Measurements from ENCODE around the gene NCOR2. TPM values are rescaled to one million over a fixed set of nuclear protein-coding genes. Genes with fewer than 3 reads are reported as not detected.
"Not testable (repeated sequence)": the region's sequence is repeated elsewhere in the genome, so short reads cannot be mapped to it uniquely, and the experiment has no call there.

Gene NCOR2
- total RNA-seq, 2 donors from 2014 or later: 185 to 207 TPM

DNA sequence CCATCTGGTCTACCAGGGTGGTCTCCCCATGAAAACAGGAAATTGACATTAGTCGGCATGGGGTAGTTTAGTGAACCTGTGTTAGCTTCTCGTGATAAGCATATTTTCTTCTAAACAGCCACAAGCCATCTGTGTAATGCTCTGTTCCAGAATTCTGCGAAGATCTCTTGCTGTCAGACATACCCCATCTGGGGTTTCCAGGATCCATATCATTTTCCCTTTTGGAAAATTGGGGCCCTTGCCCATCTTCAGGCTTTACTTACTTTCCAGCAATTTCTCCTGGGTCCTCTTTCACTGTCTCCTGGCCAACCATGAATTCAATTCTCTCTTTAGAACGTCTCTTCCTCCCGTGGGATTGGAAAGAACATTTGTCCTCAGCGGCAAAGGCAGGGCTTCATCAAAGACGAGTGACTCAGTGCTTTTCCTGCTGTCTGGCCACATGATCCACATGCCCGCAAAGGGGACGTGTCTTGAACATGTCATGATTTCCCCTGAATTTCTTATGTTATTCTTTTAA lies 21.4 kb upstream of the NCOR2 start:
- Mint-ChIP-seq H3K4me3 (no peak overlapping the region), H3K4me1 (no peaks in the 10 kb centered on the region), H3K27me3 (ENCODE audit: insufficient read depth) (no peaks in the 10 kb centered on the region), H3K27ac (no peak overlapping the region), H3K36me3 (ENCODE audit: low read depth) (no peaks in the 10 kb centered on the region), H3K9me3 (peaks cover 8% of the 10 kb centered on the region)
- Histone ChIP-seq H3K27me3 (ENCODE audit: control insufficient read depth, insufficient read depth, low read length, poor library complexity, severe bottlenecking) (no peaks in the 10 kb centered on the region), H3K36me3 (ENCODE audit: control insufficient read depth, insufficient read depth, low read length) (no peaks in the 10 kb centered on the region), H3K9ac (ENCODE audit: extremely low read depth, low read length, poor library complexity, severe bottlenecking) (no peak overlapping the region), H3K4me1 (ENCODE audit: control insufficient read depth, insufficient read depth, low read length) (no peaks in the 10 kb centered on the region), H3K4me3 (ENCODE audit: low read length) (no peak overlapping the region), H3K27ac (ENCODE audit: low read depth, low read length) (no peak overlapping the region), H3K9me3 (ENCODE audit: control insufficient read depth, low read length) (no peaks in the 10 kb centered on the region)
- DNase-seq: no peak
- WGBS, 2 experiments (ENCODE audit: insufficient coverage in 1 of 2, insufficient read length in 1 of 2): 78 to 84% methylated on average over 8 to 9 of the region's 9 CpGs
- no peak for TF ChIP-seq CTCF (conservative IDR thresholded peaks at IDR 0.05)

DNA sequence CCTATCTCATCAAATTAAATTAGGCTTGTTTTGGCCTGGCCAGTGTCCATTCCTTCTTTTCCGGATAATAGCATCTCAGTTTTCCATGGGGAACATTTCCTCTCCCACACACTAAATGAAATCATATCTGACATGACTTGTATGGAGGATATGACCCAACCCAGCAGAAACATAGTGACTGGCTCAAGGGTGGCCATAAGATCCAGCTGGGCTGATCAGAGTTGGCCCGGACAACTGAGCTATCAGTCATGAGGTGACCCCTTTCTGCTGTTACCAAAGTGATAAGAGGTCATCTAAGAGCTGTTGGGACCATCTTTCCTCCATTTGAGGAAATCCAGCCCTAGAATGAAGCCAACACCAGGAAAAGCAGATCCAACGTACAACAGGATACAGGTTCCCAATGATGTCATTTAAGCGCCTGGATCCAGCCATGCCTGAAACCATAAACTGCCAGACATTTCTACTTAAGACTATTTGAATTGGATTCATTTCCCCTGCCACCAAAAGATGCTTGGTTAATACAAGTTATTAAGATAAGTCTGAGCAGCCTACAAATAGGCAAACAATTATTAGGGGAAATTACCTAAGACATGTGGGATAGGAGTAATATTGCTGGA lies 20.7 kb upstream of the NCOR2 start:
- no peaks in the 10 kb centered on the region for H3K36me3 Mint-ChIP-seq (ENCODE audit: low read depth)
- H3K27me3 Mint-ChIP-seq (ENCODE audit: insufficient read depth): no peaks in the 10 kb centered on the region
- H3K27ac ChIP-seq (ENCODE audit: low read depth, low read length): no peak overlapping the region

GRCh38 chr12:124586756-124587155 lies 19.3 kb upstream of the NCOR2 start:
- Histone ChIP-seq H3K4me3 (ENCODE audit: low read length) (no peak overlapping the region), H3K9me3 (ENCODE audit: control insufficient read depth, low read length) (no peaks in the 10 kb centered on the region), H3K9ac (ENCODE audit: extremely low read depth, low read length, poor library complexity, severe bottlenecking) (no peak overlapping the region), H3K27ac (ENCODE audit: low read depth, low read length) (no peak overlapping the region), H3K4me1 (ENCODE audit: control insufficient read depth, insufficient read depth, low read length) (no peaks in the 10 kb centered on the region), H3K36me3 (ENCODE audit: control insufficient read depth, insufficient read depth, low read length) (no peaks in the 10 kb centered on the region), H3K27me3 (ENCODE audit: control insufficient read depth, insufficient read depth, low read length, poor library complexity, severe bottlenecking) (no peaks in the 10 kb centered on the region)
- WGBS, 2 experiments (ENCODE audit: insufficient coverage in 1 of 2, insufficient read length in 1 of 2): 82 to 96% methylated on average over 10 to 11 of the region's 11 CpGs
- Mint-ChIP-seq H3K4me1 (no peaks in the 10 kb centered on the region), H3K27ac (no peak overlapping the region), H3K9me3 (peaks cover 6% of the 10 kb centered on the region), H3K36me3 (ENCODE audit: low read depth) (no peaks in the 10 kb centered on the region), H3K4me3 (no peak overlapping the region), H3K27me3 (ENCODE audit: insufficient read depth) (no peaks in the 10 kb centered on the region)
- TF ChIP-seq CTCF (conservative IDR thresholded peaks at IDR 0.05): no peak
- DNase-seq: no peak

More for the DNA sequence above, 20.7 kb upstream of the NCOR2 start:
- H3K4me3 ChIP-seq (ENCODE audit: low read length): no peak overlapping the region
- no peak overlapping the region for H3K27ac Mint-ChIP-seq
- 88 to 95% methylated on average over 4 of the region's 4 CpGs for WGBS, 2 experiments (ENCODE audit: insufficient coverage in 1 of 2, insufficient read length in 1 of 2)
- H3K9ac ChIP-seq (ENCODE audit: extremely low read depth, low read length, poor library complexity, severe bottlenecking): no peak overlapping the region
- DNase-seq: no peak
- no peaks in the 10 kb centered on the region for H3K4me1 ChIP-seq (ENCODE audit: control insufficient read depth, insufficient read depth, low read length)
- no peak for TF ChIP-seq CTCF (conservative IDR thresholded peaks at IDR 0.05)
- H3K9me3 ChIP-seq (ENCODE audit: control insufficient read depth, low read length): no peaks in the 10 kb centered on the region
- H3K27me3 ChIP-seq (ENCODE audit: control insufficient read depth, insufficient read depth, low read length, poor library complexity, severe bottlenecking): no peaks in the 10 kb centered on the region
- no peak overlapping the region for H3K4me3 Mint-ChIP-seq
- peaks cover 6% of the 10 kb centered on the region for H3K9me3 Mint-ChIP-seq
- H3K36me3 ChIP-seq (ENCODE audit: control insufficient read depth, insufficient read depth, low read length): no peaks in the 10 kb centered on the region
- no peaks in the 10 kb centered on the region for H3K4me1 Mint-ChIP-seq

GRCh38 chr12:124584494-124584893 lies 17.1 kb upstream of the NCOR2 start:
- H3K4me3 ChIP-seq (ENCODE audit: low read length); H3K9me3 Mint-ChIP-seq; H3K4me3 Mint-ChIP-seq; H3K27me3 Mint-ChIP-seq (ENCODE audit: insufficient read depth); H3K4me1 ChIP-seq (ENCODE audit: control insufficient read depth, insufficient read depth, low read length); H3K27ac Mint-ChIP-seq; DNase-seq; H3K36me3 Mint-ChIP-seq (ENCODE audit: low read depth); H3K27me3 ChIP-seq (ENCODE audit: control insufficient read depth, insufficient read depth, low read length, poor library complexity, severe bottlenecking); H3K4me1 Mint-ChIP-seq; H3K9me3 ChIP-seq (ENCODE audit: control insufficient read depth, low read length); H3K36me3 ChIP-seq (ENCODE audit: control insufficient read depth, insufficient read depth, low read length); H3K9ac ChIP-seq (ENCODE audit: extremely low read depth, low read length, poor library complexity, severe bottlenecking); H3K27ac ChIP-seq (ENCODE audit: low read depth, low read length): not testable (repeated sequence)
- 95 to 100% methylated on average over 2 to 7 of the region's 7 CpGs for WGBS, 2 experiments (ENCODE audit: insufficient coverage in 1 of 2, insufficient read length in 1 of 2)
